ENCODE data around the gene YIPF1.

YIPF1 gene

GRCh38 chr1:53929246-53929960 lies 39.8 kb upstream of the YIPF1 start:
- no peak for DNase-seq (ENCODE audit: low spot score)
- no peak for TF ChIP-seq CTCF (IDR thresholded peaks at IDR 0.05; ENCODE audit: extremely low read depth, insufficient read depth, missing control alignments)
- in situ Hi-C loops (cut with MboI; ENCODE audit: low pct_unique_long_range_greater_than_20kb, low sequenced_read_pairs, unreplicated experiment) = no loop called here

- DNase-seq (ENCODE audit: low spot score) = no peak
- TF ChIP-seq CTCF (IDR thresholded peaks at IDR 0.05; ENCODE audit: extremely low read depth, insufficient read depth, missing control alignments) = no peak
- in situ Hi-C loops (cut with MboI; ENCODE audit: low pct_unique_long_range_greater_than_20kb, low sequenced_read_pairs, unreplicated experiment) = no loop called here
Observed at GRCh38 chr1:53927376-53927881, 37.8 kb upstream of the YIPF1 start.

- in situ Hi-C loops (cut with MboI; ENCODE audit: low pct_unique_long_range_greater_than_20kb, low sequenced_read_pairs, unreplicated experiment) = no loop called here
- no peak for DNase-seq (ENCODE audit: low spot score)
- TF ChIP-seq CTCF (IDR thresholded peaks at IDR 0.05; ENCODE audit: extremely low read depth, insufficient read depth, missing control alignments) = no peak
Observed at GRCh38 chr1:53919675-53920066, 30.1 kb upstream of the YIPF1 start.

GRCh38 chr1:53918343-53918742 lies 28.7 kb upstream of the YIPF1 start:
- DNase-seq (ENCODE audit: low spot score) = no peak
- TF ChIP-seq CTCF (IDR thresholded peaks at IDR 0.05; ENCODE audit: extremely low read depth, insufficient read depth, missing control alignments) = no peak
- in situ Hi-C loops (cut with MboI; ENCODE audit: low pct_unique_long_range_greater_than_20kb, low sequenced_read_pairs, unreplicated experiment) = no loop called here

GRCh38 chr1:53913352-53914033 lies 23.9 kb upstream of the YIPF1 start:
- in situ Hi-C loops (cut with MboI; ENCODE audit: low pct_unique_long_range_greater_than_20kb, low sequenced_read_pairs, unreplicated experiment) = no loop called here
- DNase-seq (ENCODE audit: low spot score) = no peak
- no peak for TF ChIP-seq CTCF (IDR thresholded peaks at IDR 0.05; ENCODE audit: extremely low read depth, insufficient read depth, missing control alignments)

GRCh38 chr1:53911442-53911841 lies 21.8 kb upstream of the YIPF1 start:
- TF ChIP-seq CTCF (IDR thresholded peaks at IDR 0.05; ENCODE audit: extremely low read depth, insufficient read depth, missing control alignments) = no peak
- in situ Hi-C loops (cut with MboI; ENCODE audit: low pct_unique_long_range_greater_than_20kb, low sequenced_read_pairs, unreplicated experiment) = no loop called here
- DNase-seq (ENCODE audit: low spot score) = no peak

Data from GM13977 (cell line).